Hair follicle dermal papilla cell (primary cell): ENCODE measurements around the gene SLC45A3. TPM values are rescaled to one million over a fixed set of nuclear protein-coding genes. Genes with fewer than 3 reads are reported as not detected.

Experiments used
- small RNA-seq: library from RNA; depleted of rRNA; stranded (forward); fragments of <200 nt; gene quantifications from one replicate; pipeline ENCODE3, GENCODE V24; 2012
- total RNA-seq: library from RNA; depleted of rRNA; stranded (reverse); fragments of >200 nt; gene quantifications from 2 replicates; pipeline ENCODE4 v1.2.3, GENCODE V29; 2012

Gene SLC45A3
- total RNA-seq: 0.73 and 1.1 TPM in 2 replicates

GRCh38 chr1:205680073-205680851, at the start of gene SLC45A3:
TSS of gene SLC45A3 (minus strand) at chr1:205680509. CDS start at chr1:205664656, 15,853 bp downstream.

DNA sequence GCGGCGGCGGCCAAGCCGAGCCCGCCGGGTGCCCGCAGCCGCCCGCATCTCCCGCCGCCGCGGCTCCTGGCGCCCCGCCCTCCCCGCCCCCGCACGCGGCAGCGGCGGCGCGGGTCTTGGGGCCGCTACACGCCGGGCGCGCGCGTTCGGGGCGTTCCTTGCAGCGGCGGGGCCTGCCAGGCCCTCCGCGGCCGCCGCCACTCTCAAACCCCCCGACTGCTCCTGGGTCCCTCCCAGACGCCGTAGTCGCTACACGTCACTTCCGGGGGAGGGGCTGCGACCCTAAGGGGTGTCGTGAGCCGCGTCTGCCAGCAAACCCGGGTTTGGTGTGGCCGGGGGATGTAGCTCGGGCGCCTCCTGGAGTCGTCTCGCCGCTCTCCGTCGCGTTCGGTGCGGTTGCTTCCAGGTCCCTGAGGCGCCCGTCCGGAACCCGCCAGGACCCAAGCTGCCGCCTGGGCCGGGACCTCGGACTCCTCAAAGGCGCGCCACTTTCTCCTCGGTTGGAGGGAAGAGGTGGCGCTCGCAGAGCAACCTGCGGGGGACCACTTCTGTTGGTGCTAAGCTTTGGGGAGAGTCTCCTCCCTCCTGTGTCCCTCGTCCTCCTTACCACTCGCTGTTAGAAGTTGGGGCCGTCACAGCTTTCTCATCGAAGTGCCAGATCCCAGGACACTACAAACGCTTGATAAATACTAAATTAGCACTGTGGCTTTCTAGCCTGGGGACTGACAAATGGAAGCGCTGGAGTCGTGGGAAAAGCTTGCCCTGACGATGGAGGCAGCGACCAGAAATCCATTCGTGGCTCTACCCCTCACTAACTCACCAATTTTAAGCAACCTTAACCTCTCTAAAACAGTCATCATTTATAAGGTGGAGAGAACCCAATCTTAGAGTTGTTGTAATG, 48.3 kb downstream of the SLC45A3 start, which contains the start of gene ELK4:
Gene ELK4, minus strand, starts transcription at position 244 of the 901 bp plus-strand sequence. CDS start 8,129 bp downstream, outside the sequence.

Small RNA genes within 50 kb of the gene (small RNA-seq; reads per million reads assigned to genes)
- gene RF00017: not detected

Other genes with a start within 250 kb of the SLC45A3 start
- gene BLACAT1, start 224.5 kb downstream of the SLC45A3 start, total RNA-seq: 0.12 TPM in 1 of 2 replicates, not detected in the other
- gene CDK18, start 175.8 kb downstream of the SLC45A3 start, total RNA-seq: 1.1 and 2.6 TPM in 2 replicates
- 22.2 and 29.4 TPM in 2 replicates for gene ELK4, start 48.5 kb downstream of the SLC45A3 start, total RNA-seq
- gene NUCKS1, start 69.7 kb upstream of the SLC45A3 start, total RNA-seq: 160 and 181 TPM in 2 replicates
- 37.2 and 37.5 TPM in 2 replicates for gene RAB29, start 95.0 kb upstream of the SLC45A3 start, total RNA-seq
- gene SLC41A1, start 132.7 kb upstream of the SLC45A3 start, total RNA-seq: 24.0 and 25.3 TPM in 2 replicates
- gene PM20D1, start 169.6 kb upstream of the SLC45A3 start, total RNA-seq: not detected in 2 replicates